ENCODE measurements around the gene GDA. TPM values are rescaled to one million over a fixed set of nuclear protein-coding genes. Genes with fewer than 3 reads are reported as not detected.

Gene GDA
- total RNA-seq, 1 donor: 0.90 TPM

DNA sequence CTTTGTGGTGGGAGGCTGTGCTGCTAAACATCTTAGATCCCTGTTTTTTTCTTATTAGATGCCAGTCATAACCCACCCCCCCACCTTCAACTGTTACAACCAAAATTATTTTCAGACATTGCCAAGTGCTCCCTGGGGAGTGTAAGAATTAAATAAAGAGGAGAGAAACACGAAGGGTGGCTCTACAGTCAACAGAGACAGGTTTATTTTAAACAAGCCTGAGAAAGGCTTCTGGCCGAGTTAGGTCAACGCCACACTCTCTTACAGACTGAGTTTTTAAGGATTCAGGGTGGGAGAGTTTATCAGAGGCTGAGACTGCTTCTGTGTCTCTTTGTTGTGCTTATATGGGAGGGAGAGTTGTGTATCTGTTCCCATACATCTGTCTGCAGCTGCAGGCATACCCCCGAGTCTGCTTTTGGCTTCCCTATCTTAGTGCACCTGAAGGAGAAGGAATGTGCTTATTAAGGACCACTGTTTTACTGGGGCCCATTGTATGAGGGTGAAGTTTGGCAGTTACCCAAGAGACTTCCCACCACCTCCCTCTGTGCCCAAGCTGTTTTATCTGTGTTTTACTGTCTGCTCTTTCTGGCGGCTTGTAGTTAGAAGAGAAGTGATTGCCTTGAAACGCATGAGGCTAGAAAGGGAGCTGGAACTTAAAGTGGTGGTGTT is 11.4 kb upstream of the GDA start:
- no peak for DNase-seq (ENCODE audit: low read depth)
- TF ChIP-seq, protein P1, sequence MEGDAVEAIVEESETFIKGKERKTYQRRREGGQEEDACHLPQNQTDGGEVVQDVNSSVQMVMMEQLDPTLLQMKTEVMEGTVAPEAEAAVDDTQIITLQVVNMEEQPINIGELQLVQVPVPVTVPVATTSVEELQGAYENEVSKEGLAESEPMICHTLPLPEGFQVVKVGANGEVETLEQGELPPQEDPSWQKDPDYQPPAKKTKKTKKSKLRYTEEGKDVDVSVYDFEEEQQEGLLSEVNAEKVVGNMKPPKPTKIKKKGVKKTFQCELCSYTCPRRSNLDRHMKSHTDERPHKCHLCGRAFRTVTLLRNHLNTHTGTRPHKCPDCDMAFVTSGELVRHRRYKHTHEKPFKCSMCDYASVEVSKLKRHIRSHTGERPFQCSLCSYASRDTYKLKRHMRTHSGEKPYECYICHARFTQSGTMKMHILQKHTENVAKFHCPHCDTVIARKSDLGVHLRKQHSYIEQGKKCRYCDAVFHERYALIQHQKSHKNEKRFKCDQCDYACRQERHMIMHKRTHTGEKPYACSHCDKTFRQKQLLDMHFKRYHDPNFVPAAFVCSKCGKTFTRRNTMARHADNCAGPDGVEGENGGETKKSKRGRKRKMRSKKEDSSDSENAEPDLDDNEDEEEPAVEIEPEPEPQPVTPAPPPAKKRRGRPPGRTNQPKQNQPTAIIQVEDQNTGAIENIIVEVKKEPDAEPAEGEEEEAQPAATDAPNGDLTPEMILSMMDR (IDR thresholded peaks at IDR 0.05; ENCODE audit: insufficient read depth, low read length): no peak
- no peak overlapping the region for H3K4me3 ChIP-seq (ENCODE audit: low read depth, low read length)

DNA sequence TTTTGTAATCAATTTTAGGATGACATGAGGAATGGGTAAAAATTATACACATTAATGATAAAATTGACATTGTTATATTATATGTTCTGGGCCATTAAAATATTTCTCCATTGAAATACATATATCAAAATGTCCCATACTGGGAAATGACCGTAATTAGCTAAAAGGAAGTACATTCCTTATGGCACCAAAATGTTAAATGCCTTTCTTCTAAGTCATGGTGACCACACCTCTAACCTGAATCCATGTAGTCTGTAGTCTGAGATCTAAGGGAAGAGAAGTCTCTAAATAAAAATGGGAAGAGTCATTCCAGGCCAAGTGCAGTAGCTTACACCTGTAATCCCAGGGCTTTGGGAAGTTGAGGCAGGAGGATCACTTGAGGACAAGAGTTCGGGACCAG is 10.0 kb upstream of the GDA start:
- DNase-seq (ENCODE audit: low read depth): no peak
- H3K4me3 ChIP-seq (ENCODE audit: low read depth, low read length): no peak overlapping the region
- TF ChIP-seq, protein P1 (IDR thresholded peaks at IDR 0.05; ENCODE audit: insufficient read depth, low read length): no peak

DNA sequence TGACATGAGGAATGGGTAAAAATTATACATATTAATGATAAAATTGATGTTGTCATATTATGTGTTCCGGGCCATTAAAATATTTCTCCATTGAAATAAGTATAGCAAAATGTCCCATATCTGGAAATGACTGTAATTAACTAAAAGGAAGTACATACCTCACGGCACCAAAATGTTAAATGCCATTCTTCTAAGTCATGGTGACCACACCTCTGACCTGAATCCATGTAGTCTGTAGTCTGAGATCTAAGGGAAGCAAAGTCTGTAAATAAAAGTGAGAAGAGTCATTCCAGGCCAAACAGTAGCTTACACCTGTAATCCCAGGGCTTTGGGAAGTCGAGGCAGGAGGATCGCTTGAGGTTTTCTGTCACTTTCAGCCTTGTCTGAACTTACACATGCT is 8.7 kb upstream of the GDA start:
- DNase-seq (ENCODE audit: low read depth): no peak
- no peak overlapping the region for H3K4me3 ChIP-seq (ENCODE audit: low read depth, low read length)
- TF ChIP-seq, protein P1 (IDR thresholded peaks at IDR 0.05; ENCODE audit: insufficient read depth, low read length): no peak

DNA sequence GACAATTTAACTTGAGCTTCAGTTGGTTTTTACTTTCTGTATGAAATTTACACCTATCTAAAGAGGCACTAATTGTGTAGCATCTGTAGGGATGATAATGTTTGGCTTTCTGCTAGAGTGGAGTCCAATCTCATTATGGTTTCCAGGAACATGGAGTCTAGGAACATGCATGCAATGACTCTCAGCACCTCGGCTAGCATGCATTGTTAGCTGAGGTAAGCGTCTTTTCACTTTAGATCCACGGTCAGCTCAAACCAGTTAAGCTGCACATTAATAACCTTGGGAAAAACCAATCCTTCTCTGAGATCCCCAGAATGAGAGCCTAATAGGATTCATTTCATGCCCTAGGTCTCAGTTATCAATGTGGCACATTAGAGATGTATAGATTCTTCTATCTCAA is 7.8 kb upstream of the GDA start:
- TF ChIP-seq, protein P1 (IDR thresholded peaks at IDR 0.05; ENCODE audit: insufficient read depth, low read length): no peak
- H3K4me3 ChIP-seq (ENCODE audit: low read depth, low read length): no peak overlapping the region
- DNase-seq (ENCODE audit: low read depth): no peak

- TF ChIP-seq, protein P1 (IDR thresholded peaks at IDR 0.05; ENCODE audit: insufficient read depth, low read length): no peak
- no peak overlapping the region for H3K4me3 ChIP-seq (ENCODE audit: low read depth, low read length)
- DNase-seq (ENCODE audit: low read depth): no peak
These were observed 4.3 kb upstream of the GDA start for GRCh38 chr9:72144756-72145492.

DNA sequence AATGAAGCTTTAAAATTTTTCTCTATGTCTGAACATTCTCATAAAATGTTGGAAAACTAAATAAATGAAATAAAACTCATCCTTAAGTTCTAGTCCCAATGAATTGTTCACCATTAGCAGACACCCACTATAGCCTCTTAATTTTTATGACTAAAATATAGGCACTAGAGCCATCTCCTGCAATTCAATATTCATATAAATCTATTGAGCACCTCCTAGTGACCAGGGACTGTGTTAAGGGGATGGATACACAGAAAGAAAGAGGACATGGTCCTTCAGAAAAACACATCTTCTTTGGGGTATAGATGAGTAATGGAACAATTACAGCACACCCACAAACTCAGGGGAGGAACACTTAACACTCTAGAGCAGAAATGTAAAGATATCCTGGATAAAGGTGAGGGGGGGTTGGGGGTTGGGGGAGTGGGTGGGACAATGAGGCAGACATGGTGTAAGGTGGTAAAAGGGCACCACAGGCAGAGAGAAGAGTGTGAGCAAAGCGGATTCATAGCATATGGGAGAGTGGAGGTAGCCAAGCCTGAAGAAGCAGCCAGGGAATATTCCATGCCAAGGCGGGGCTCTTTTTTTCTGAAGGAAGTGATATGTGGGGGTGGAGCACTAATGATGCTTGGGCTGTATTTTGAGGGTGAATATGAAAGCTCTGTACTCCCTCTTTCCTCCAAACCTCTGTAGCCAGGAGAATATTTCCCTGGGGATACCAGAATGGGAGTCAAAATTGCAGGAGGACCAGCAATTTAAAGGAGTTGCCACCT is 3.3 kb upstream of the GDA start:
- TF ChIP-seq, protein P1 (IDR thresholded peaks at IDR 0.05; ENCODE audit: insufficient read depth, low read length): no peak
- DNase-seq (ENCODE audit: low read depth): no peak
- H3K4me3 ChIP-seq (ENCODE audit: low read depth, low read length): no peak overlapping the region

All from fibroblast of the aortic adventitia (primary cell).